Measurements from ENCODE around the gene DCST2. TPM values are rescaled to one million over a fixed set of nuclear protein-coding genes. Genes with fewer than 3 reads are reported as not detected.

DCST2 gene
- total RNA-seq, 1 donor from 2014 or later: under 0.01 TPM

GRCh38 chr1:155079487-155080311 lies 46.1 kb upstream of the DCST2 start:
- FAIRE-seq (no peak), DNase-seq (ENCODE audit: low read depth) (no peak)
- H3K4me3 ChIP-seq (ENCODE audit: low read depth, low read length): peak overlapping the region; percentile 54
- H3K36me3 ChIP-seq (ENCODE audit: control insufficient read depth, insufficient read depth, low read length): no peaks in the 10 kb centered on the region
- H3K27me3 ChIP-seq (ENCODE audit: control insufficient read depth, insufficient read depth, low read length): peaks cover 9% of the 10 kb centered on the region
- TF ChIP-seq, protein P1, sequence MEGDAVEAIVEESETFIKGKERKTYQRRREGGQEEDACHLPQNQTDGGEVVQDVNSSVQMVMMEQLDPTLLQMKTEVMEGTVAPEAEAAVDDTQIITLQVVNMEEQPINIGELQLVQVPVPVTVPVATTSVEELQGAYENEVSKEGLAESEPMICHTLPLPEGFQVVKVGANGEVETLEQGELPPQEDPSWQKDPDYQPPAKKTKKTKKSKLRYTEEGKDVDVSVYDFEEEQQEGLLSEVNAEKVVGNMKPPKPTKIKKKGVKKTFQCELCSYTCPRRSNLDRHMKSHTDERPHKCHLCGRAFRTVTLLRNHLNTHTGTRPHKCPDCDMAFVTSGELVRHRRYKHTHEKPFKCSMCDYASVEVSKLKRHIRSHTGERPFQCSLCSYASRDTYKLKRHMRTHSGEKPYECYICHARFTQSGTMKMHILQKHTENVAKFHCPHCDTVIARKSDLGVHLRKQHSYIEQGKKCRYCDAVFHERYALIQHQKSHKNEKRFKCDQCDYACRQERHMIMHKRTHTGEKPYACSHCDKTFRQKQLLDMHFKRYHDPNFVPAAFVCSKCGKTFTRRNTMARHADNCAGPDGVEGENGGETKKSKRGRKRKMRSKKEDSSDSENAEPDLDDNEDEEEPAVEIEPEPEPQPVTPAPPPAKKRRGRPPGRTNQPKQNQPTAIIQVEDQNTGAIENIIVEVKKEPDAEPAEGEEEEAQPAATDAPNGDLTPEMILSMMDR (IDR thresholded peaks at IDR 0.05; ENCODE audit: insufficient read depth, low read length, severe bottlenecking): no peak

GRCh38 chr1:155079210-155079486 lies 45.6 kb upstream of the DCST2 start:
- peak overlapping the region; percentile 54 for H3K4me3 ChIP-seq (ENCODE audit: low read depth, low read length)
- FAIRE-seq (no peak), DNase-seq (ENCODE audit: low read depth) (no peak)
- TF ChIP-seq, protein P1 (IDR thresholded peaks at IDR 0.05; ENCODE audit: insufficient read depth, low read length, severe bottlenecking): no peak
- H3K36me3 ChIP-seq (ENCODE audit: control insufficient read depth, insufficient read depth, low read length): no peaks in the 10 kb centered on the region
- peaks cover 9% of the 10 kb centered on the region for H3K27me3 ChIP-seq (ENCODE audit: control insufficient read depth, insufficient read depth, low read length)

DNA sequence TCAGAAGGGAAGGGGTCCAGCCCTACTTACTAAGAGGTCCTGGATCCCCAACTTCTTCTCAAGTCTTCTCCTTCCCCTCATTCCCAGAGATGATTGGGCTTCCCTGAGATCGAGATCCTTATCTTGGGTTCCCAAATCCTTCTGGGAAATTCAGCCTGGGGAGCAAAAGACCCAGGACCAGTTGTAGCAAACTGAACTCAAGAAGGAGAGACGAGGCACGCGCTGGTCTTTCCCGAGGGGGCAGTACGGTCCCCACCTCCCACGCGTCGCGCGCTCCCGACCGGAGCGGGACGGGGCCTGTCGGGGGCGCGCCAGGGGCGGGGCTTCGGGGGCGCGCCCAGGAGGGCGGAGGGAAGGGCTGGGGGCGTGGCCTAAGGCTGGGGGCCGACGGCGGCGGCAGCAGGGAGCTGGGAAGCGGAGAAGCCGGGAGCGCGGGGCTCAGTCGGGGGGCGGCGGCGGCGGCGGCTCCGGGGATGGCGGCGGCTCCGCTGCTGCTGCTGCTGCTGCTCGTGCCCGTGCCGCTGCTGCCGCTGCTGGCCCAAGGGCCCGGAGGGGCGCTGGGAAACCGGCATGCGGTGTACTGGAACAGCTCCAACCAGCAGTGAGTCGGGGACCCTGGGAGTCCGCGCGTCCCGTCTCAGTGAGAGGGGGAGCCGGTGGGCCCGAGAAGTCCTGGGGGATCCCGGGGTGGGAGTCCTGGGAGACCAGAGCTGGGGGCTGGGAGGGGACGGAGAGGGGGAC lies 45.1 kb upstream of the DCST2 start, which contains the start of gene EFNA3:
TSS of gene EFNA3 (plus strand) at position 369 of the 741 bp plus-strand sequence. CDS start at position 474, 105 bp downstream.
- Histone ChIP-seq H3K27me3 (ENCODE audit: control insufficient read depth, insufficient read depth, low read length) (peaks cover 9% of the 10 kb centered on the region), H3K36me3 (ENCODE audit: control insufficient read depth, insufficient read depth, low read length) (no peaks in the 10 kb centered on the region), H3K4me3 (ENCODE audit: low read depth, low read length) (peak within 1 kb of the TSS; percentile 54)
- DNase-seq (ENCODE audit: low read depth) (no peak), FAIRE-seq (no peak)
- TF ChIP-seq, protein P1 (IDR thresholded peaks at IDR 0.05; ENCODE audit: insufficient read depth, low read length, severe bottlenecking): no peak

DNA sequence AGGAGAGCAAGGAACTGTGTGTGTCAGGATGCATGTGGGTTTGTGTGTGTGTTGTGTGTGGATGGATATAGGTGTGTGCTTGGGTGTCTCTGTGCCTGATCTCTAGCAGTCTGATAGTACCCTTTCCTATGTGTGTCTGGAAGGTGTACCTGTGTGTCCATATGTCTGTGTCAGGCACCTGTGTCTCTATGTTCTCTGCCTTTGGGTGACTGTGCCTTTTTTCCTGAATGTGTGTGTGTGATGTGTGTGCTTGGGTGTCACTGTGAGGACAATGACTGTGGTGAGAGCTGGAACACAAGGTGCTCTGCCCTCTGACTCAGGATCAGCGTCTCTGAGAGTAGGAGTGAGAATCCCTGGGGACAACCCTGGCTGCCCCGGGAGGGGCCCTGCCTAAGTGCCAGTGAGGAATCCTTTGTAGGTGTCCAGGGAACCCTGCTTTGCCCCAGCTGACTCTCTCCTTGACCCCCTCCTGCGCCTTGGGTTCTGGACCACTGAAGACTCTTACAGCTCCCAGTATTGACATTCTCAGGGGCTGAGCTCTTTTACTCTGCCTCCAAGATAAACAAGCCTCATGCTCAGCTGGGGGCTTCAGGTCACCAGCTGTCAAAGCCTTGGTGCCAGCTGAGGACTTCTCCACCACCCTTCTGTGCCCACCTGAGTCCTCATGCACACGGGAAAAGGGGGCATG lies 44.3 kb upstream of the DCST2 start:
- TF ChIP-seq, protein P1 (IDR thresholded peaks at IDR 0.05; ENCODE audit: insufficient read depth, low read length, severe bottlenecking): no peak
- no peaks in the 10 kb centered on the region for H3K36me3 ChIP-seq (ENCODE audit: control insufficient read depth, insufficient read depth, low read length)
- peaks cover 9% of the 10 kb centered on the region for H3K27me3 ChIP-seq (ENCODE audit: control insufficient read depth, insufficient read depth, low read length)
- FAIRE-seq (no peak), DNase-seq (ENCODE audit: low read depth) (no peak)
- no peak overlapping the region for H3K4me3 ChIP-seq (ENCODE audit: low read depth, low read length)

- Histone ChIP-seq H3K27me3 (ENCODE audit: control insufficient read depth, insufficient read depth, low read length) (peaks cover 9% of the 10 kb centered on the region), H3K36me3 (ENCODE audit: control insufficient read depth, insufficient read depth, low read length) (no peaks in the 10 kb centered on the region), H3K4me3 (ENCODE audit: low read depth, low read length) (no peak overlapping the region)
- TF ChIP-seq, protein P1 (IDR thresholded peaks at IDR 0.05; ENCODE audit: insufficient read depth, low read length, severe bottlenecking): no peak
- FAIRE-seq: no peak
- DNase-seq (ENCODE audit: low read depth): no peak
These were observed 43.8 kb upstream of the DCST2 start for GRCh38 chr1:155077346-155077745.

Data from bronchial epithelial cell (primary cell).